RPMI7951 (cell line): ENCODE results near the gene KIAA1143. TPM values are rescaled to one million over a fixed set of nuclear protein-coding genes. Genes with fewer than 3 reads are reported as not detected.

ENCODE experiments used
- total RNA-seq: library from RNA; depleted of rRNA; stranded (reverse); fragments of >200 nt; shearing (Covaris generic); gene quantifications from 2 replicates; pipeline ENCODE4 v1.2.3, GENCODE V29; 2014; rRNA removed

Gene KIAA1143
- total RNA-seq, 1 experiment from 2014 or later = 29.7 TPM

Other genes starting within 250 kb of the KIAA1143 start
- 3.6 and 5.8 TPM in 2 replicates for gene ZKSCAN7, start 206.4 kb downstream of the KIAA1143 start, total RNA-seq
- gene ZNF660, start 176.7 kb downstream of the KIAA1143 start, total RNA-seq = 1.1 and 1.2 TPM in 2 replicates
- 11.4 and 13.7 TPM in 2 replicates for gene ZNF197, start 136.6 kb downstream of the KIAA1143 start, total RNA-seq
- 0.49 and 0.84 TPM in 2 replicates for gene ZNF35, start 112.9 kb downstream of the KIAA1143 start, total RNA-seq
- 5.3 and 6.1 TPM in 2 replicates for gene ZNF502, start 49.0 kb downstream of the KIAA1143 start, total RNA-seq
- 4.7 and 6.1 TPM in 2 replicates for gene ZNF501, start 32.0 kb downstream of the KIAA1143 start, total RNA-seq
- 30.2 and 41.2 TPM in 2 replicates for gene KIF15, start 175 bp upstream of the KIAA1143 start, total RNA-seq
- gene TMEM42, start 100.3 kb upstream of the KIAA1143 start, total RNA-seq = 11.8 and 17.0 TPM in 2 replicates
- under 0.01 TPM in 1 of 2 replicates, not detected in the other for gene TGM4, start 113.0 kb upstream of the KIAA1143 start, total RNA-seq
- gene ZDHHC3, start 214.6 kb upstream of the KIAA1143 start, total RNA-seq = 51.4 and 62.7 TPM in 2 replicates
- 52.0 and 69.7 TPM in 2 replicates for gene EXOSC7, start 214.6 kb upstream of the KIAA1143 start, total RNA-seq